ENCODE measurements around the gene WSCD1. TPM values are rescaled to one million over a fixed set of nuclear protein-coding genes. Genes with fewer than 3 reads are reported as not detected.

WSCD1 gene
- total RNA-seq, 1 experiment from 2014 or later = not detected

DNA sequence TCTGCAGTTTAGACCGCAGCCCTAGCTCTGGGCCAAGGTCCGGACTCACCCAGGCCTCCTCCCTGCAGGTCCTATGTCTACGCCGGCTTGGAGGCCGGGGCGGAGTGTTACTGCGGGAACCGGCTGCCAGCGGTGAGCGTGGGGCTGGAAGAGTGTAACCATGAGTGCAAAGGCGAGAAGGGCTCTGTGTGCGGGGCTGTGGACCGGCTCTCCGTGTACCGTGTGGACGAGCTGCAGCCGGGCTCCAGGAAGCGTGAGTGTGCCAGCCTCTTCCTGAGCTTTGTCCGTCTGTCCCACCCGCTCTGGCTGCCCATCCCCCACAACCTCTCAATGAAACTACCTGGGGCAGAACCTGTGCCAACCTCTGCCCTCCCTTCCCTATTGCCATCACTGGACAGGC lies 20.1 kb downstream of the WSCD1 start:
- intact Hi-C loops (cut with micrococcal nuclease; ENCODE audit: unreplicated experiment) = no loop called here
- ChIA-PET POLR2A (no interaction called here), CTCF (no interaction called here)
- Mint-ChIP-seq H3K27ac (ENCODE audit: unreplicated experiment) (no peak overlapping the region), H3K4me3 (ENCODE audit: unreplicated experiment) (no peak overlapping the region), H3K4me1 (ENCODE audit: low read depth, unreplicated experiment) (no peaks in the 10 kb centered on the region), H3K27me3 (ENCODE audit: insufficient read depth, unreplicated experiment) (peaks cover 5% of the 10 kb centered on the region), H3K9me3 (ENCODE audit: unreplicated experiment) (no peaks in the 10 kb centered on the region), H3K36me3 (ENCODE audit: insufficient read depth, unreplicated experiment) (no peaks in the 10 kb centered on the region)
- H3K4me1 ChIP-seq = no peaks in the 10 kb centered on the region
- no peaks in the 10 kb centered on the region for H3K27me3 ChIP-seq (replicated peaks; ENCODE audit: control insufficient read depth, insufficient read depth, low read length)
- no TSS peak for BruUV-seq (replicated peaks)
- no peaks in the 10 kb centered on the region for H3K36me3 ChIP-seq (ENCODE audit: control insufficient read depth, insufficient read depth, low read length)
- H3K9me3 ChIP-seq = no peaks in the 10 kb centered on the region
- DNase-seq = no peak
- TF ChIP-seq, protein P1, sequence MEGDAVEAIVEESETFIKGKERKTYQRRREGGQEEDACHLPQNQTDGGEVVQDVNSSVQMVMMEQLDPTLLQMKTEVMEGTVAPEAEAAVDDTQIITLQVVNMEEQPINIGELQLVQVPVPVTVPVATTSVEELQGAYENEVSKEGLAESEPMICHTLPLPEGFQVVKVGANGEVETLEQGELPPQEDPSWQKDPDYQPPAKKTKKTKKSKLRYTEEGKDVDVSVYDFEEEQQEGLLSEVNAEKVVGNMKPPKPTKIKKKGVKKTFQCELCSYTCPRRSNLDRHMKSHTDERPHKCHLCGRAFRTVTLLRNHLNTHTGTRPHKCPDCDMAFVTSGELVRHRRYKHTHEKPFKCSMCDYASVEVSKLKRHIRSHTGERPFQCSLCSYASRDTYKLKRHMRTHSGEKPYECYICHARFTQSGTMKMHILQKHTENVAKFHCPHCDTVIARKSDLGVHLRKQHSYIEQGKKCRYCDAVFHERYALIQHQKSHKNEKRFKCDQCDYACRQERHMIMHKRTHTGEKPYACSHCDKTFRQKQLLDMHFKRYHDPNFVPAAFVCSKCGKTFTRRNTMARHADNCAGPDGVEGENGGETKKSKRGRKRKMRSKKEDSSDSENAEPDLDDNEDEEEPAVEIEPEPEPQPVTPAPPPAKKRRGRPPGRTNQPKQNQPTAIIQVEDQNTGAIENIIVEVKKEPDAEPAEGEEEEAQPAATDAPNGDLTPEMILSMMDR (IDR thresholded peaks at IDR 0.05; ENCODE audit: insufficient read depth in 1 of 2, low read depth in 1 of 2, low read length in 1 of 2, severe bottlenecking in 1 of 2, unreplicated experiment in 1 of 2) = no peak
- no peak overlapping the region for H3K4me3 ChIP-seq (ENCODE audit: low read depth, low read length)

DNA sequence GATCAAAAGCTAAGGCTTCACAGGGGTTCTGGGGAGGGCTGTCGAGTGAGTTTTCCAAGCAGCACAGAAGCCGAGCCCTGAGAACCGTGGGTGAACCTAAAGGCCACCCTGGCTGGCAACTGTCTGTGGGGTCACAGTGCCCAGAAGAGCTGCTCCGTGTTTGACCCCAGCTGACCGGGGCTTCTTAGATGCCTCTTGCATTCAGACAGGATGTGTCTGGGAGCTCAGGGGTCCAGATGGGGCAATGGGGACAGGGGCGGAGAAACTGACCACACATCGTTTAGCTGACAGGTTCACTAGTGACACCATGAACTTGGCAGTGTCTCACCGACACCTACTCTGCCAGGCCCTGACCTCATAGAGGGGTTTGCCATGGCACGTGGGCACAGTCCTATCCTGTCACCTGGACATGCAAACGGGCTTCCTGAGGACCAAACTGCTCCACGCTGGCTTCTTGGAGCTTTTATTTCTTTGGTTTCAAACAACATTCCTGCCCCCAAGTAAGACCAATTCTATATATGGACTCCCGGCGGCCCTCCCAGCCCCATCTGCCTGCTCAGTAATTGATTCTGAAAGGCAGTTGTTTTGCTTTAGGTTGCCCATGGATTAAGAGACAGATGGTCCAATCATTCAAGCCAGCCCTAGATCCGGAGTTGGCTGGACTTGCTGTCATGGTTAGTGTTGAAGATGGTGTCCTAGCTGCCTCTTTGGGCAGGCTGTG lies 22.2 kb downstream of the WSCD1 start:
- intact Hi-C loops (cut with micrococcal nuclease; ENCODE audit: unreplicated experiment) = no loop called here
- no peak for DNase-seq
- no peaks in the 10 kb centered on the region for H3K9me3 Mint-ChIP-seq (ENCODE audit: unreplicated experiment)
- BruUV-seq (replicated peaks) = no TSS peak
- Histone ChIP-seq H3K4me3 (ENCODE audit: low read depth, low read length) (no peak overlapping the region), H3K36me3 (ENCODE audit: control insufficient read depth, insufficient read depth, low read length) (no peaks in the 10 kb centered on the region), H3K9me3 (no peaks in the 10 kb centered on the region), H3K4me1 (no peaks in the 10 kb centered on the region), H3K27me3 (replicated peaks; ENCODE audit: control insufficient read depth, insufficient read depth, low read length) (no peaks in the 10 kb centered on the region)
- no peak overlapping the region for H3K4me3 Mint-ChIP-seq (ENCODE audit: unreplicated experiment)
- CTCF ChIA-PET = no interaction called here
- H3K4me1 Mint-ChIP-seq (ENCODE audit: low read depth, unreplicated experiment) = no peaks in the 10 kb centered on the region
- TF ChIP-seq, protein P1 (IDR thresholded peaks at IDR 0.05; ENCODE audit: insufficient read depth in 1 of 2, low read depth in 1 of 2, low read length in 1 of 2, severe bottlenecking in 1 of 2, unreplicated experiment in 1 of 2) = no peak
- POLR2A ChIA-PET = no interaction called here
- peaks cover 7% of the 10 kb centered on the region for H3K27me3 Mint-ChIP-seq (ENCODE audit: insufficient read depth, unreplicated experiment)
- no peaks in the 10 kb centered on the region for H3K36me3 Mint-ChIP-seq (ENCODE audit: insufficient read depth, unreplicated experiment)
- H3K27ac Mint-ChIP-seq (ENCODE audit: unreplicated experiment) = no peak overlapping the region

DNA sequence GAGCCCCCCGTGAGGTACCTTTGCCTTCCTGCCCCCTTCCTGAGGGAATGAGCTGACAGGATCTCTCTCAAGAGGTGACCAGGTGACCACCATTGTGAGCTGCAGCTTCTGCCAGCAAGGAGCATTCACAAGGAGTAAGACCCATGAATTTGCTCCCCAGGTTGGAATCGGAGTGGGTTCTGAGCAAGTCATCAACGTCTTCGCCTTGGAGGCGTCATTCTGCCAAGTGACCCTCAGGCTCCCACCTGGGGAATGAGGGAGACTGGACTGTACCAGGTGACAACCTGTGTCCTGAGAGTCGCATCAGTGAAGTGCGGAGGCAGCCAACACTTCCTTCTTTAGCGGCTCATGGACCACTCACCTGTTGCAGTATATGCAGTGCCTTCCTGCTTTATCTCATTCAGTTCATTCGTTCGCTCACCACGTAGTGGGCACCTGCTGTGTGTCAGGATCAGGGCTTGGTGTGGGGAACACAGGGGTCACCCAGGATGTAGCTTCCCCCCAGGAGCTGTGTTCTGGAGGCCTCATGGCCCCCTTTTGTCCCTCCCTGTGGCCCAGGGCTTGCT lies 22.8 kb downstream of the WSCD1 start:
- BruUV-seq (replicated peaks) = no TSS peak
- no peaks in the 10 kb centered on the region for H3K27me3 ChIP-seq (replicated peaks; ENCODE audit: control insufficient read depth, insufficient read depth, low read length)

More for the DNA sequence above, 22.8 kb downstream of the WSCD1 start:
- Mint-ChIP-seq H3K27me3 (ENCODE audit: insufficient read depth, unreplicated experiment) (peaks cover 7% of the 10 kb centered on the region), H3K27ac (ENCODE audit: unreplicated experiment) (no peak overlapping the region), H3K4me3 (ENCODE audit: unreplicated experiment) (no peak overlapping the region), H3K4me1 (ENCODE audit: low read depth, unreplicated experiment) (no peaks in the 10 kb centered on the region), H3K36me3 (ENCODE audit: insufficient read depth, unreplicated experiment) (no peaks in the 10 kb centered on the region), H3K9me3 (ENCODE audit: unreplicated experiment) (no peaks in the 10 kb centered on the region)
- Histone ChIP-seq H3K4me3 (ENCODE audit: low read depth, low read length) (no peak overlapping the region), H3K4me1 (no peaks in the 10 kb centered on the region), H3K36me3 (ENCODE audit: control insufficient read depth, insufficient read depth, low read length) (no peaks in the 10 kb centered on the region), H3K9me3 (no peaks in the 10 kb centered on the region)
- intact Hi-C loops (cut with micrococcal nuclease; ENCODE audit: unreplicated experiment) = no loop called here
- ChIA-PET CTCF (no interaction called here), POLR2A (no interaction called here)
- TF ChIP-seq, protein P1 (IDR thresholded peaks at IDR 0.05; ENCODE audit: insufficient read depth in 1 of 2, low read depth in 1 of 2, low read length in 1 of 2, severe bottlenecking in 1 of 2, unreplicated experiment in 1 of 2) = no peak
- DNase-seq = no peak
